Activated CD4-positive, alpha-beta T cell treated with anti-CD3 and anti-CD28 coated beads, Interleukin-2, amount 10 ng/mL, durations not matched to agents 7 days and 5 days (primary cell): ENCODE measurements around the gene SLC50A1. TPM values are rescaled to one million over a fixed set of nuclear protein-coding genes. Genes with fewer than 3 reads are reported as not detected.

Experiments
- CTCF ChIA-PET: fragments of 350-600 bp; sonication (Branson Sonifier 250); formaldehyde crosslinking; loops from one replicate; lab custom pipeline; 2021; ENCODE audit warnings: antibody characterized with exemption; lab: Charles Lee
- POLR2A ChIA-PET: fragments of 350-600 bp; sonication (Branson Sonifier 250); formaldehyde crosslinking; loops from one replicate; lab custom pipeline; 2021; ENCODE audit warnings: antibody characterized with exemption; lab: Charles Lee
- DNase-seq: peaks from one replicate; pipeline ENCODE4 v3.0.0-alpha.2; 2020
- H3K27ac Mint-ChIP-seq: one replicate; pipeline ENCODE4 v1.8.0; 2021; ENCODE audit warnings: mild to moderate bottlenecking, moderate library complexity, mixed read lengths
- H3K27me3 Mint-ChIP-seq: one replicate; pipeline ENCODE4 v1.8.0; 2021; ENCODE audit warnings: mixed read lengths
- H3K36me3 Mint-ChIP-seq: one replicate; pipeline ENCODE4 v1.8.0; 2021; ENCODE audit warnings: low read depth, mixed read lengths
- H3K4me1 Mint-ChIP-seq: one replicate; pipeline ENCODE4 v1.8.0; 2021; ENCODE audit warnings: mixed read lengths
- H3K4me3 Mint-ChIP-seq: one replicate; pipeline ENCODE4 v1.8.0; 2021; ENCODE audit warnings: mild to moderate bottlenecking, moderate library complexity, mixed read lengths
- H3K9me3 Mint-ChIP-seq: one replicate; pipeline ENCODE4 v1.8.0; 2021; ENCODE audit warnings: mixed read lengths
- total RNA-seq, 2 experiments: library from RNA; stranded (reverse); gene quantifications; one replicate each; pipeline ENCODE4 v1.2.3, GENCODE V29; 2021

SLC50A1 gene
- total RNA-seq, 2 experiments from 2014 or later = 37.2 to 42.3 TPM

DNA sequence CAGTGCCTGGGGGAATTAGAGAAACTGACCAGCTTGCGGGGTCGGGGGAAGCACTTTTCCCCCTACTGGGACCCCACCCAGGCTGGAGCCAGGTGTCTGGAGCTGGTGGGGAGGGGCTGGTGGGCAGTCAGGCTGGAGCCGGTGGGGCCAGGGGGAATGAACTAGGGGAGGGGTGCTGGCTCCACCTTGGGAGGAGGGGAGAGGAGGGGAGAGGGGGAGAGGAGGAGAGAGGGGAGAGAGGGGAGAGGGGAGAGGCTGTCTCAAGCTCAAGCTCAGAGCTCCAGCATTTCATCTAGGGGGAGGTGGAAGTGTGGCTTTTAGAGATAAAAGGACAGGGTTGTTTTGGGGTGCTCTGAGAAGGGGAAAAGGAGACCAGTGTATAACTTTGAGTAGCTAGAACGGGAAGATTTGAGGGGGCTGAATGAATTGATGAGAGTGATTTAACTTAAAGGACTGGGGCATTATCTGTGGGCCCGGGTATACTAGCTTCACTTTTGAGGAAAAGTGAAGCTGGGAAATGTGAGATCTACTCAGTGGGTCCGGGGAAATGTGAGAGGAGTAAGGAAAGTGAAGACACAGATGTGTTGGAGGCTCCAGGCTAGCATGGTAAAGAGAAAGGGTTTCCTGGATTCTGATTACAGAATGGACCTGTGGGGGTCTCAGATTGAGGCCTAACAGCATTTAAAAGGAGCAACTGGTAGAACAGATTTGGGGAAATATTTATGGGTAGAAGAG, 5.2 kb upstream of the SLC50A1 start:
- H3K27me3 Mint-ChIP-seq = peaks cover 29% of the 10 kb centered on the region
- ChIA-PET CTCF (interaction anchor here (0.6 to 4.0 kb wide), 7 partner anchors 12 to 374 kb away, joined by 3 to 19 read pairs (median 6); partner anchors contain the start of genes KRTCAP2 and TRIM46), POLR2A (interaction anchor here (0.5 kb wide), 1 partner anchor 88 kb away, joined by 3 read pairs; no protein-coding TSS in a partner anchor)
- no peaks in the 10 kb centered on the region for H3K9me3 Mint-ChIP-seq
- no peak overlapping the region for H3K4me3 Mint-ChIP-seq
- peaks cover 49% of the 10 kb centered on the region for H3K4me1 Mint-ChIP-seq
- H3K36me3 Mint-ChIP-seq = no peaks in the 10 kb centered on the region
- H3K27ac Mint-ChIP-seq = no peak overlapping the region
- no peak for DNase-seq

DNA sequence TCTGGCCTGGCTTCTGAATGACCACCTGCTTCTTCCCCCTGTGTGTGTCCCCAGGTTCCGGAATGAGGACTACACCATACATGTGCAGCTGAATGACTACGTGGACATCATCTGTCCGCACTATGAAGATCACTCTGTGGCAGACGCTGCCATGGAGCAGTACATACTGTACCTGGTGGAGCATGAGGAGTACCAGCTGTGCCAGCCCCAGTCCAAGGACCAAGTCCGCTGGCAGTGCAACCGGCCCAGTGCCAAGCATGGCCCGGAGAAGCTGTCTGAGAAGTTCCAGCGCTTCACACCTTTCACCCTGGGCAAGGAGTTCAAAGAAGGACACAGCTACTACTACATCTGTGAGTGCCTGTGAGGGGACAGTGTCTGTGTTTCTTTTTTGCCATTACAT, 4.4 kb upstream of the SLC50A1 start:
- no peak for DNase-seq
- H3K4me1 Mint-ChIP-seq = peaks cover 48% of the 10 kb centered on the region
- ChIA-PET POLR2A (interaction anchor here (0.5 kb wide), 1 partner anchor 89 kb away, joined by 3 read pairs; no protein-coding TSS in a partner anchor), CTCF (interaction anchor here (0.8 to 4.0 kb wide), 8 partner anchors 8 to 46 kb away, joined by 3 to 19 read pairs (median 4); partner anchors contain the start of genes DPM3, KRTCAP2 and TRIM46)
- H3K9me3 Mint-ChIP-seq = no peaks in the 10 kb centered on the region
- H3K36me3 Mint-ChIP-seq = peaks cover 2% of the 10 kb centered on the region
- H3K27ac Mint-ChIP-seq = peak overlapping the region; percentile 25
- H3K4me3 Mint-ChIP-seq = no peak overlapping the region
- H3K27me3 Mint-ChIP-seq = peaks cover 25% of the 10 kb centered on the region

GRCh38 chr1:155131856-155132255, 3.8 kb upstream of the SLC50A1 start:
- CTCF ChIA-PET = interaction anchor here (0.8 to 4.0 kb wide), 7 partner anchors 8 to 47 kb away, joined by 3 to 19 read pairs (median 6); partner anchors contain the start of genes DPM3, KRTCAP2 and TRIM46
- H3K4me3 Mint-ChIP-seq = no peak overlapping the region
- H3K27me3 Mint-ChIP-seq = peaks cover 21% of the 10 kb centered on the region

GRCh38 chr1:155133799-155134281, 1.8 kb upstream of the SLC50A1 start:
- no peak for DNase-seq
- CTCF ChIA-PET = interaction anchor here (1.0 to 1.8 kb wide), 2 partner anchors 34 to 49 kb away, joined by 3 to 5 read pairs; no protein-coding TSS in a partner anchor
- H3K4me3 Mint-ChIP-seq = peak overlapping the region; percentile 15
- POLR2A ChIA-PET = no interaction called here
- H3K9me3 Mint-ChIP-seq = no peaks in the 10 kb centered on the region
- peaks cover 16% of the 10 kb centered on the region for H3K36me3 Mint-ChIP-seq
- peaks cover 51% of the 10 kb centered on the region for H3K4me1 Mint-ChIP-seq
- H3K27ac Mint-ChIP-seq = no peak overlapping the region
- H3K27me3 Mint-ChIP-seq = peaks cover 3% of the 10 kb centered on the region

More at GRCh38 chr1:155131856-155132255, 3.8 kb upstream of the SLC50A1 start:
- Mint-ChIP-seq H3K36me3 (peaks cover 3% of the 10 kb centered on the region), H3K27ac (peak overlapping the region; percentile 25), H3K4me1 (peaks cover 48% of the 10 kb centered on the region), H3K9me3 (no peaks in the 10 kb centered on the region)
- no peak for DNase-seq
- POLR2A ChIA-PET = no interaction called here

DNA sequence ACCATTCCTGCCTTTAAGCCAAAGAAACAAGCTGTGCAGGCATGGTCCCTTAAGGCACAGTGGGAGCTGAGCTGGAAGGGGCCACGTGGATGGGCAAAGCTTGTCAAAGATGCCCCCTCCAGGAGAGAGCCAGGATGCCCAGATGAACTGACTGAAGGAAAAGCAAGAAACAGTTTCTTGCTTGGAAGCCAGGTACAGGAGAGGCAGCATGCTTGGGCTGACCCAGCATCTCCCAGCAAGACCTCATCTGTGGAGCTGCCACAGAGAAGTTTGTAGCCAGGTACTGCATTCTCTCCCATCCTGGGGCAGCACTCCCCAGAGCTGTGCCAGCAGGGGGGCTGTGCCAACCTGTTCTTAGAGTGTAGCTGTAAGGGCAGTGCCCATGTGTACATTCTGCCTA, 1.3 kb upstream of the SLC50A1 start:
- Mint-ChIP-seq H3K4me3 (peak overlapping the region; percentile 98), H3K4me1 (peaks cover 49% of the 10 kb centered on the region), H3K36me3 (peaks cover 19% of the 10 kb centered on the region), H3K27ac (peak overlapping the region; percentile 98), H3K27me3 (no peaks in the 10 kb centered on the region), H3K9me3 (no peaks in the 10 kb centered on the region)
- DNase-seq = no peak
- POLR2A ChIA-PET = no interaction called here
- CTCF ChIA-PET = interaction anchor here (1.0 to 1.8 kb wide), 5 partner anchors 34 to 49 kb away, joined by 3 to 7 read pairs (median 4); no protein-coding TSS in a partner anchor

DNA sequence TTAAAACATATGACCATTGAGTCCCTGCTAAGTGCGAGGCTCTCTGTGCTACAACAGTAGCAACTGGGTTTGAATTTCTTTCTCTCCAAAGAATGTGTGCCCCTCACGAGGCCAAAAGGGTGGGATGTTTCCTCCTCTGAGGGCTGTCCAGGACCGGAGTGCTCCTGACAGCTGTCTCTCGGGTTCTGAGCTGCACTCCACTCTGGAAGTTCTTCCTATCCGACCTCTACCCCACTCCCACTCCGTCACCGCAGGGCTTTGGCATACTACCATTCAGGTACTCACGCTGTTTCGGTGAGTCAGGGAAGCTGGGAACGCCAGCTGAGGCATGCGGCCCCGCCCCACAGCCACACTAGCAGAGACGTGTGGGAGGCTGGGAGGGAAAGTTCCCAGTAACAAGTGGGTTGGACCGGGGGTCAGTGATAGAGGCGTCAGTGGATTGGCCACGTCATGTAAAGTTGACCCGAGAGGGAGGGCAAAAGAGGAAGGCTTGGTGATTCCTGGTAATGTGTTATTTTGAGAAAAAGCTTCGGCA, 705 bp upstream of the SLC50A1 start:
- Mint-ChIP-seq H3K4me3 (peak overlapping the region; percentile 98), H3K9me3 (no peaks in the 10 kb centered on the region), H3K27ac (peak overlapping the region; percentile 98), H3K4me1 (peaks cover 48% of the 10 kb centered on the region), H3K27me3 (no peaks in the 10 kb centered on the region), H3K36me3 (peaks cover 21% of the 10 kb centered on the region)
- CTCF ChIA-PET = interaction anchor here (0.6 to 1.8 kb wide), 8 partner anchors 25 to 67 kb away, joined by 3 to 12 read pairs (median 3); partner anchors contain the start of gene KRTCAP2
- POLR2A ChIA-PET = no interaction called here
- peak; percentile 23 for DNase-seq

GRCh38 chr1:155136748-155137147, 1.1 kb downstream of the SLC50A1 start:
- CTCF ChIA-PET = interaction anchor here (0.6 to 2.0 kb wide), 9 partner anchors 9 to 113 kb away, joined by 3 to 13 read pairs (median 3); partner anchors contain the start of genes EFNA1 and KRTCAP2
- POLR2A ChIA-PET = interaction anchor here (0.6 kb wide), 1 partner anchor 766 kb away, joined by 3 read pairs; no protein-coding TSS in a partner anchor
- H3K36me3 Mint-ChIP-seq = peaks cover 23% of the 10 kb centered on the region
- H3K9me3 Mint-ChIP-seq = no peaks in the 10 kb centered on the region
- H3K27me3 Mint-ChIP-seq = no peaks in the 10 kb centered on the region
- peaks cover 47% of the 10 kb centered on the region for H3K4me1 Mint-ChIP-seq
- H3K4me3 Mint-ChIP-seq = peak overlapping the region; percentile 98
- peak overlapping the region; percentile 98 for H3K27ac Mint-ChIP-seq
- DNase-seq = peak; percentile 13

- peak overlapping the region; percentile 98 for H3K27ac Mint-ChIP-seq
- H3K4me1 Mint-ChIP-seq = peaks cover 45% of the 10 kb centered on the region
- no peaks in the 10 kb centered on the region for H3K9me3 Mint-ChIP-seq
- ChIA-PET CTCF (interaction anchor here (0.6 to 2.0 kb wide), 7 partner anchors 9 to 112 kb away, joined by 3 to 13 read pairs (median 5); partner anchors contain the start of gene KRTCAP2), POLR2A (interaction anchor here (0.6 kb wide), 1 partner anchor 765 kb away, joined by 3 read pairs; no protein-coding TSS in a partner anchor)
- no peaks in the 10 kb centered on the region for H3K27me3 Mint-ChIP-seq
- H3K4me3 Mint-ChIP-seq = peak overlapping the region; percentile 98
- H3K36me3 Mint-ChIP-seq = peaks cover 23% of the 10 kb centered on the region
- DNase-seq = no peak
Observed at GRCh38 chr1:155137154-155137949, 1.7 kb downstream of the SLC50A1 start.

DNA sequence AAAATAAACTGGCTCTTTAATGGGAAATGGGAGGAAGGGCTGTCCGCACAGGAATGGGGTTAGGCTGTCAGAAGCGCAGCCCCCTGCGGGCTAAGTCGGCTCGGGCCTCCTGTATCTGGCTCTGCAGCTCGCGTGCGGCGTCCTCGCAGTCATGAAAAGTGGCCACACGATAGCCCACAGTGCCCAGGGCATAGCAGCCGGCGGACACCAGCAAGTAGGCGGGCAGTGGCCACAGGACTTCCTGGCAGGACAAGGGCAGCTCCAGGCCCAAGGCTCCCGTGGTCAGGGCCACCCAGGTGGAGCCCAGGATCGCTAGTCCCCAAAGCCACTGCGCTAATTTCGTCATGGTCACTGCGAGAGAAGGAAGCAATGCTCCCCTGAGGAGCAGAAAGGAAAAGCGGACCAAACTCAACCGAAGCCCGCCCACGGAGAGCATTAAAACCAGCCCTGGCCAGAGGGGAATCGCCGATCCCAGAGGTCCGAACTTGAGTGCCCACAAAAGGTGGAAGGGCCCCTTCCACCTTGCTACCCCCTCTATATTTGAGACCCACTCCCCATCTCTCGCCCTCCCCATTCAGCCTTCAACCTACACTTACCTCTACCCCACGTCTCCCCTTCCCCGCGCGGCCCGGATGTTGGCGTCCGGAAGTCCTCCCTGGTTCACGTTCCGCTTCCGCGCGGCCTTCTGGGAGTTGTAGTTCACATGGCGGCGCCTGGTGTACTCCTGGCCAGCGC, 4.4 kb downstream of the SLC50A1 start, which contains the start of gene DPM3:
Gene DPM3, minus strand, starts transcription at position 637 of the 735 bp plus-strand sequence. Its CDS starts 291 bp downstream, at position 346.
- Mint-ChIP-seq H3K9me3 (no peaks in the 10 kb centered on the region), H3K27me3 (peaks cover 1% of the 10 kb centered on the region), H3K4me1 (peaks cover 36% of the 10 kb centered on the region), H3K4me3 (peak within 1 kb of the TSS; percentile 88), H3K27ac (peak within 1 kb of the TSS; percentile 85), H3K36me3 (peaks cover 23% of the 10 kb centered on the region)
- POLR2A ChIA-PET = no interaction called here
- DNase-seq = peak; percentile 92
- CTCF ChIA-PET = interaction anchor here (1.0 to 1.9 kb wide), 4 partner anchors 8 to 55 kb away, joined by 3 to 8 read pairs (median 4); partner anchors contain the start of gene KRTCAP2

- POLR2A ChIA-PET = no interaction called here
- no peak for DNase-seq
- peaks cover 35% of the 10 kb centered on the region for H3K4me1 Mint-ChIP-seq
- peaks cover 4% of the 10 kb centered on the region for H3K27me3 Mint-ChIP-seq
- peaks cover 23% of the 10 kb centered on the region for H3K36me3 Mint-ChIP-seq
- no peaks in the 10 kb centered on the region for H3K9me3 Mint-ChIP-seq
- CTCF ChIA-PET = interaction anchor here (1.0 to 1.9 kb wide), 4 partner anchors 9 to 56 kb away, joined by 3 to 8 read pairs (median 4); partner anchors contain the start of gene KRTCAP2
- peak overlapping the region; percentile 88 for H3K4me3 Mint-ChIP-seq
- H3K27ac Mint-ChIP-seq = peak overlapping the region; percentile 85
Observed at GRCh38 chr1:155140630-155140953, 4.9 kb downstream of the SLC50A1 start.

DNA sequence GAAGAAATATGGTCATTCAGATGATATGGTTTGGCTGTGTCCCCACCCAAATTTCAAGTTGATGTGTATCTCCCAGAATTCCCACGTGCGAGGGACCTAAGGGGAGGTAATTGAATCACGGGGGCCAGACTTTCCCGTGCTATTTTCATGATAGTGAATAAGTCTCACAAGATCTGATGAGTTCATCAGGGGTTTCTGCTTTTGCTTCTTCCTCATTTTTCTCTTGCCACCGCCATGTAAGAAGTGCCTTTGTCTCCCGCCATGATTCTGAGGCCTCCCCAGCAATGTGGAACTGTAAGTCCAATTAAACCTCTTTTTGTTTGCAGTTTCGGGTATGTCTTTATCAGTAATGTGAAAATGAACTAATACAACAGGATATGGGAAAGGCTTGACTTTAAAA, 6.1 kb downstream of the SLC50A1 start:
- Mint-ChIP-seq H3K4me1 (peaks cover 31% of the 10 kb centered on the region), H3K27ac (no peak overlapping the region), H3K9me3 (no peaks in the 10 kb centered on the region), H3K4me3 (no peak overlapping the region), H3K36me3 (peaks cover 21% of the 10 kb centered on the region), H3K27me3 (peaks cover 10% of the 10 kb centered on the region)
- CTCF ChIA-PET = interaction anchor here (1.4 kb wide), 1 partner anchor 11 kb away, joined by 3 read pairs; no protein-coding TSS in a partner anchor
- POLR2A ChIA-PET = no interaction called here
- DNase-seq = no peak
